H1 (cell line): ENCODE data around the gene AADAC.

Experiments used
- CHD1 ChIP-seq: IDR thresholded peaks from 2 replicates; pipeline ENCODE4 v1.6.1; 2012; ENCODE audit warnings: low read depth, low read length, improper control_type of control experiment
- GABPA ChIP-seq: IDR thresholded peaks from 2 replicates; pipeline ENCODE4 v1.6.1; 2011; ENCODE audit warnings: mild to moderate bottlenecking, low read length, moderate library complexity, borderline replicate concordance; ENCODE audit not compliant: insufficient read depth
- JUND ChIP-seq: IDR thresholded peaks from 2 replicates; pipeline ENCODE4 v1.6.1; 2011; ENCODE audit warnings: mild to moderate bottlenecking, improper control_type of control experiment, low read length
- NRF1 ChIP-seq: IDR thresholded peaks from 2 replicates; pipeline ENCODE4 v1.6.1; 2011; ENCODE audit warnings: mild to moderate bottlenecking, low read depth, low read length, improper control_type of control experiment
- PHF8 ChIP-seq: fragments of 200-600 bp; sonication (generic); conservative IDR thresholded peaks from 2 replicates; pipeline ENCODE4 v1.7.1; 2012; ENCODE audit warnings: low read depth, mild to moderate bottlenecking, inconsistent platforms, low read length, moderate library complexity
- POLR2AphosphoS5 ChIP-seq: IDR thresholded peaks from 2 replicates; pipeline ENCODE4 v1.6.1; 2011; ENCODE audit warnings: low read depth, low read length
- RAD21 ChIP-seq, 2 experiments: IDR thresholded peaks in 1 of 2; conservative IDR thresholded peaks in 1 of 2; 2 replicates each; pipeline ENCODE4 v1.6.1; 2011; ENCODE audit warnings: low read depth in 2 of 2, low read length in 2 of 2, improper control_type of control experiment in 1 of 2, inconsistent platforms in 1 of 2, mild to moderate bottlenecking in 1 of 2, moderate library complexity in 1 of 2
- TCF12 ChIP-seq: IDR thresholded peaks from 2 replicates; pipeline ENCODE4 v1.6.1; 2011; ENCODE audit warnings: low read depth, mild to moderate bottlenecking, low read length
- TF ChIP-seq, protein P1 (sequence below), 3 experiments: IDR thresholded peaks; 1 replicate in 2 of 3; 2 replicates in 1 of 3; pipeline versions ENCODE4 v1.5.1 to v1.6.1; 2011; ENCODE audit warnings: low read length in 3 of 3, mild to moderate bottlenecking in 3 of 3, inconsistent platforms in 2 of 3, low read depth in 1 of 3, moderate library complexity in 1 of 3; ENCODE audit not compliant: insufficient read depth in 1 of 3; ENCODE audit errors: control extremely low read depth in 1 of 3
- TF ChIP-seq, protein P2 (sequence below): IDR thresholded peaks from 2 replicates; pipeline ENCODE4 v1.6.1; 2012; ENCODE audit warnings: inconsistent platforms
- TF ChIP-seq, protein P3 (sequence below): IDR thresholded peaks from 2 replicates; pipeline ENCODE4 v1.6.1; 2011; ENCODE audit warnings: low read length, improper control_type of control experiment

DNA sequence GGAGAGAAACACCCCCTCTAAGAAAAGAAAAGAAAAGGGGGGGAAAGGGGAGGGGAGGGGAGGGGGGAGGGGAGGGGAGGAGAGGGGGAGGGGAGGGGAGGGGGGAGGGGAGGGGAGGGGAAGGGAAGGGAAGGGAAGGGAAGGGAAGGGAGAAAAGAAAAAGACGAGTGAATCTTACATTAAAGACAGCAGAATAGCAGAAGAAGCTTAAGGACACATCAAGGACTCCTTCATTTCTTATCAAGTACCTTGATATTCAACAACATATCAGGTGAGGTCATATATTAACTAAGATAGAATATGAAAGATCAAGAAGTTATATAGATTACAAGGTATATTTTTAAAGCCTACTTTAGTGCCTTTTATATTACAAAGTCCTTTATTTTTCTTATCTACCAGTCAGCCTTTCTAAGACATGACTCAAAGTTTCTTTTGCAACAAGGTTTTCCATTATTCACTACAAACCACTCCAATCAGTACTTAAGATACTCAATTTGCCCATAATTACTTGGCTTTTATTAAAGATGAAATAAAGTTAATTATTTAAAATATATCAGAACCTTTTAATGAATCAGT is 17.7 kb upstream of the AADAC start:
- TF ChIP-seq, protein P1, sequence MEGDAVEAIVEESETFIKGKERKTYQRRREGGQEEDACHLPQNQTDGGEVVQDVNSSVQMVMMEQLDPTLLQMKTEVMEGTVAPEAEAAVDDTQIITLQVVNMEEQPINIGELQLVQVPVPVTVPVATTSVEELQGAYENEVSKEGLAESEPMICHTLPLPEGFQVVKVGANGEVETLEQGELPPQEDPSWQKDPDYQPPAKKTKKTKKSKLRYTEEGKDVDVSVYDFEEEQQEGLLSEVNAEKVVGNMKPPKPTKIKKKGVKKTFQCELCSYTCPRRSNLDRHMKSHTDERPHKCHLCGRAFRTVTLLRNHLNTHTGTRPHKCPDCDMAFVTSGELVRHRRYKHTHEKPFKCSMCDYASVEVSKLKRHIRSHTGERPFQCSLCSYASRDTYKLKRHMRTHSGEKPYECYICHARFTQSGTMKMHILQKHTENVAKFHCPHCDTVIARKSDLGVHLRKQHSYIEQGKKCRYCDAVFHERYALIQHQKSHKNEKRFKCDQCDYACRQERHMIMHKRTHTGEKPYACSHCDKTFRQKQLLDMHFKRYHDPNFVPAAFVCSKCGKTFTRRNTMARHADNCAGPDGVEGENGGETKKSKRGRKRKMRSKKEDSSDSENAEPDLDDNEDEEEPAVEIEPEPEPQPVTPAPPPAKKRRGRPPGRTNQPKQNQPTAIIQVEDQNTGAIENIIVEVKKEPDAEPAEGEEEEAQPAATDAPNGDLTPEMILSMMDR (IDR thresholded peaks at IDR 0.05; ENCODE audit: control extremely low read depth in 1 of 3, insufficient read depth in 1 of 3, low read depth in 1 of 3, low read length in 3 of 3), result no peak
- TF ChIP-seq JUND (no peak), RAD21 (IDR thresholded peaks at IDR 0.05 in 1 of 2, conservative IDR thresholded peaks at IDR 0.05 in 1 of 2; ENCODE audit: low read depth in 2 of 2, low read length in 2 of 2) (no peak), NRF1 (no peak), PHF8 (no peak), GABPA (no peak), TCF12 (no peak), POLR2AphosphoS5 (no peak), CHD1 (no peak)
- TF ChIP-seq, protein P2, sequence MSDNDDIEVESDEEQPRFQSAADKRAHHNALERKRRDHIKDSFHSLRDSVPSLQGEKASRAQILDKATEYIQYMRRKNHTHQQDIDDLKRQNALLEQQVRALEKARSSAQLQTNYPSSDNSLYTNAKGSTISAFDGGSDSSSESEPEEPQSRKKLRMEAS, result no peak
- TF ChIP-seq, protein P3, sequence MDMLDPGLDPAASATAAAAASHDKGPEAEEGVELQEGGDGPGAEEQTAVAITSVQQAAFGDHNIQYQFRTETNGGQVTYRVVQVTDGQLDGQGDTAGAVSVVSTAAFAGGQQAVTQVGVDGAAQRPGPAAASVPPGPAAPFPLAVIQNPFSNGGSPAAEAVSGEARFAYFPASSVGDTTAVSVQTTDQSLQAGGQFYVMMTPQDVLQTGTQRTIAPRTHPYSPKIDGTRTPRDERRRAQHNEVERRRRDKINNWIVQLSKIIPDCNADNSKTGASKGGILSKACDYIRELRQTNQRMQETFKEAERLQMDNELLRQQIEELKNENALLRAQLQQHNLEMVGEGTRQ, result no peak
